NT2/D1 (cell line): ENCODE data around the gene RBKS.
"Not testable (repeated sequence)": the region's sequence is repeated elsewhere in the genome, so short reads cannot be mapped to it uniquely, and the experiment has no call there.

Experiments used
- DNase-seq: peaks from one replicate; pipeline ENCODE4 v3.0.0-alpha.2; 2011; ENCODE audit warnings: low read depth, low spot score
- H3K27me3 ChIP-seq: 2 replicates; pipeline ENCODE4 v1.6.0; 2011; ENCODE audit warnings: mild to moderate bottlenecking; ENCODE audit not compliant: insufficient read length, insufficient read depth
- H3K36me3 ChIP-seq: 2 replicates; pipeline ENCODE4 v1.6.1; 2011; ENCODE audit warnings: mild to moderate bottlenecking, low read length, mixed read lengths; ENCODE audit not compliant: insufficient read depth, insufficient read length
- H3K4me1 ChIP-seq: 2 replicates; pipeline ENCODE4 v1.5.1; 2011; ENCODE audit not compliant: insufficient read depth, insufficient read length
- H3K4me3 ChIP-seq: 2 replicates; pipeline ENCODE4 v1.5.1; 2011; ENCODE audit warnings: low read depth; ENCODE audit not compliant: insufficient read length
- H3K9ac ChIP-seq: 2 replicates; pipeline ENCODE4 v1.6.0; 2011; ENCODE audit warnings: low read depth; ENCODE audit not compliant: insufficient read length
- H3K9me3 ChIP-seq: 2 replicates; pipeline ENCODE4 v1.5.1; 2011; ENCODE audit warnings: mild to moderate bottlenecking, low read length; ENCODE audit not compliant: insufficient read depth
- SUZ12 ChIP-seq: IDR thresholded peaks from 2 replicates; pipeline ENCODE4 v1.6.1; 2011; ENCODE audit not compliant: insufficient read length, insufficient read depth; ENCODE audit errors: extremely low read depth
- YY1 ChIP-seq: IDR thresholded peaks from 2 replicates; pipeline ENCODE4 v1.6.1; 2011; ENCODE audit not compliant: insufficient read length, insufficient read depth
- ZNF274 ChIP-seq: IDR thresholded peaks from 2 replicates; pipeline ENCODE4 v1.6.1; 2011; ENCODE audit warnings: mild to moderate bottlenecking, low read depth, low read length

RBKS gene

DNA sequence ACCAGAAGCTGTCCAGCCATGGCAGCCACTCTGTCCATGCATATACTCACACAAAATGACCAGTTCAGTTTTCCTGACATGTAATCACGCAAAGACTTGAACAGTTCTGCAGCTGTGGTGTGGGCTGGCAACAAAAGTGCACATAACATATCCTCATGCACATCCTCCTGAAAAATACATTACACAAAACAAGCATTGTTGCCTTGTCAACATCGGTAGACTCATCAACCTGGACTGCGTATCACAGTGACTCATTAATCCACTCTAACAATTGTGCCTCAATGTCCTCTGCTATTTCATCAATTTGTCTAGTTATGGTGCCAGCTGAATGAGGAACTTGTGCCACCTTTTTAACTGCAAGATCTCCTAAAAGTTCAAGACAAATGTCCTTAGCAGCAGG, 19.5 kb downstream of the RBKS start:
- no peak overlapping the region for H3K9ac ChIP-seq
- TF ChIP-seq SUZ12 (no peak), YY1 (no peak), ZNF274 (no peak)
- H3K9me3 ChIP-seq: no peaks in the 10 kb centered on the region
- no peaks in the 10 kb centered on the region for H3K4me1 ChIP-seq
- no peaks in the 10 kb centered on the region for H3K36me3 ChIP-seq
- peaks cover 14% of the 10 kb centered on the region for H3K27me3 ChIP-seq
- no peak overlapping the region for H3K4me3 ChIP-seq
- DNase-seq: no peak

DNA sequence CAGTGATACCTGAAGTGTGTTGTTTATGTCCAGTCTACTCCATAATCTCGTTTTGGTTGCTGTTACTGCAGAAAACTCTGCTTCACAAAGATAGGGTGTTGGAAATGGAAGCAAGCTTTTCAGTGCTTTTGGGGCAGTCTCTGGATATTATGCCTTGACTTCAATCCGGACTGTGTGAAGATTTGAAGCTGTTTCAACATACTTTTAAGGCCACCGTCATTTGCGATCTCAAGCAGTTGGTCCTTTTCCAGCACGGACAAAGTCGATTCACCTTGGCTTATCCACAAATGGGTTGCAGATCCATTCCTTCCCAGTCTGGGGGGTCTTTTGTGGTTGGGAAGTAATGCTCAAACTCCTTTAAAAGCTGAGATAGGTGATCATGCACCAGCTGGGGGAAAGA, 20.4 kb downstream of the RBKS start:
- Histone ChIP-seq H3K4me1 (no peaks in the 10 kb centered on the region), H3K9ac (no peak overlapping the region), H3K4me3 (no peak overlapping the region), H3K9me3 (no peaks in the 10 kb centered on the region), H3K27me3 (peaks cover 18% of the 10 kb centered on the region), H3K36me3 (no peaks in the 10 kb centered on the region)
- no peak for DNase-seq
- TF ChIP-seq SUZ12 (no peak), ZNF274 (no peak), YY1 (no peak)

GRCh38 chr2:27866237-27866636, 23.9 kb downstream of the RBKS start:
- Histone ChIP-seq H3K9me3 (no peaks in the 10 kb centered on the region), H3K4me3 (no peak overlapping the region), H3K4me1 (no peaks in the 10 kb centered on the region), H3K36me3 (no peaks in the 10 kb centered on the region), H3K9ac (no peak overlapping the region), H3K27me3 (peaks cover 40% of the 10 kb centered on the region)
- no peak for TF ChIP-seq SUZ12
- no peak for TF ChIP-seq YY1
- TF ChIP-seq ZNF274: no peak
- DNase-seq: no peak

GRCh38 chr2:27863955-27864354, 26.2 kb downstream of the RBKS start:
- not testable (repeated sequence) for H3K9ac ChIP-seq, H3K4me3 ChIP-seq, DNase-seq, H3K9me3 ChIP-seq, H3K36me3 ChIP-seq, H3K4me1 ChIP-seq
- peaks cover 49% of the 10 kb centered on the region for H3K27me3 ChIP-seq

GRCh38 chr2:27863146-27863545, 27.0 kb downstream of the RBKS start:
- Histone ChIP-seq H3K9me3 (peaks cover under 1% of the 10 kb centered on the region; the same call in 1 of the 2 replicates), H3K27me3 (peaks cover 49% of the 10 kb centered on the region), H3K9ac (no peak overlapping the region), H3K36me3 (no peaks in the 10 kb centered on the region), H3K4me1 (no peaks in the 10 kb centered on the region), H3K4me3 (no peak overlapping the region)
- no peak for DNase-seq
- TF ChIP-seq SUZ12 (no peak), YY1 (no peak), ZNF274 (no peak)

- H3K9me3 ChIP-seq: peaks cover 11% of the 10 kb centered on the region
- H3K36me3 ChIP-seq: no peaks in the 10 kb centered on the region
- TF ChIP-seq ZNF274 (no peak), SUZ12 (no peak), YY1 (no peak)
- no peak overlapping the region for H3K9ac ChIP-seq
- no peak overlapping the region for H3K4me3 ChIP-seq
- peaks cover 30% of the 10 kb centered on the region for H3K27me3 ChIP-seq
- no peaks in the 10 kb centered on the region for H3K4me1 ChIP-seq
- DNase-seq: no peak
These were observed 30.1 kb downstream of the RBKS start for GRCh38 chr2:27860111-27860510.

- Histone ChIP-seq H3K4me1 (no peaks in the 10 kb centered on the region), H3K36me3 (no peaks in the 10 kb centered on the region), H3K27me3 (peaks cover 12% of the 10 kb centered on the region), H3K9me3 (peaks cover 11% of the 10 kb centered on the region), H3K4me3 (no peak overlapping the region), H3K9ac (no peak overlapping the region)
- no peak for DNase-seq
- TF ChIP-seq ZNF274 (no peak), YY1 (no peak), SUZ12 (no peak)
These were observed 32.6 kb downstream of the RBKS start for GRCh38 chr2:27857417-27858172.

DNA sequence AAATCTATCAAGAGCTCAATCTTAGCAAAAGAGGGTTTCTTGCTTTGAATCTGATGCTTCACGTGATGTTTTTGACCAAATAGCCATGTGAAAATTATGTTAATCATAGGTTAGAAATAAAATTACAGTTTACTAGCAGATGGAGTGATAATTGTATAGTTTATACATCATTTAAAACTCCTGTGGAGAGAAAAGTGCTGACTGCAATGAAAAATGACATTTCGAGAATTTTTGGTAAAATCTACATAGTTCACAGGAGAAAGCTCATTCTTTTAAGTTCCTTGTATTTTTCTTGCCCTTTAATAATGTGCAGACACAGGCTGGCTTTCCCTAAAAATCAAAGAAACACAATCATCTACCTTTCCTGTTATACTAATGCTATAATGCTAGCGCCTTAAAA, 33.2 kb downstream of the RBKS start:
- H3K4me1 ChIP-seq: no peaks in the 10 kb centered on the region
- peaks cover 10% of the 10 kb centered on the region for H3K27me3 ChIP-seq
- DNase-seq: no peak
- no peak for TF ChIP-seq YY1
- TF ChIP-seq SUZ12: no peak
- TF ChIP-seq ZNF274: no peak
- no peak overlapping the region for H3K4me3 ChIP-seq
- H3K9ac ChIP-seq: no peak overlapping the region
- H3K9me3 ChIP-seq: peaks cover 11% of the 10 kb centered on the region
- H3K36me3 ChIP-seq: no peaks in the 10 kb centered on the region
